Natural killer cell (primary cell): ENCODE measurements around the gene RUNX1. TPM values are rescaled to one million over a fixed set of nuclear protein-coding genes. Genes with fewer than 3 reads are reported as not detected.
A peak's percentile ranks its signal among the peaks of the same experiment; 100 is the strongest.

ENCODE experiments used
- ATAC-seq, 3 donors: fragments of 150-1000 bp in 2 of 3; fragments of 200-7000 bp in 1 of 3; cut with Tn5 transposase; 1 replicate in 1 of 3; 2 replicates in 2 of 3; pipeline ENCODE4 v1.10.0; 2021; ENCODE audit warnings: mild to moderate bottlenecking in 2 of 3, moderate library complexity in 2 of 3
- DNase-seq, 2 donors: peaks; one replicate each; pipeline versions ENCODE4 v3.0.0 to v3.0.0-alpha.2; 2013 to 2021; ENCODE audit warnings: mixed read lengths in 1 of 2
- H3K27ac ChIP-seq: one replicate; pipeline ENCODE4 v1.5.1; 2013; ENCODE audit warnings: mild to moderate bottlenecking, low read length
- H3K27me3 ChIP-seq: one replicate; pipeline ENCODE4 v1.6.1; 2013; ENCODE audit warnings: low read length; ENCODE audit not compliant: control insufficient read depth, insufficient read depth
- H3K36me3 ChIP-seq: one replicate; pipeline ENCODE4 v1.6.1; 2013; ENCODE audit warnings: low read length; ENCODE audit not compliant: control insufficient read depth, insufficient read depth
- H3K4me1 ChIP-seq: one replicate; pipeline ENCODE4 v1.6.1; 2013; ENCODE audit warnings: low read length; ENCODE audit not compliant: control insufficient read depth, insufficient read depth
- H3K4me3 ChIP-seq: one replicate; pipeline ENCODE4 v1.5.1; 2013; ENCODE audit warnings: low read length
- H3K9me3 ChIP-seq: one replicate; pipeline ENCODE4 v1.6.1; 2013; ENCODE audit warnings: low read length; ENCODE audit not compliant: control insufficient read depth, insufficient read depth
- H3K27ac Mint-ChIP-seq, 2 donors: one replicate each; pipeline ENCODE4 v1.8.0; 2022; ENCODE audit warnings: mild to moderate bottlenecking in 2 of 2, mixed read lengths in 2 of 2, moderate library complexity in 1 of 2
- H3K27me3 Mint-ChIP-seq, 2 donors: one replicate each; pipeline ENCODE4 v1.8.0; 2022; ENCODE audit warnings: low read depth in 2 of 2, mixed read lengths in 2 of 2
- H3K36me3 Mint-ChIP-seq: one replicate; pipeline ENCODE4 v1.8.0; 2022; ENCODE audit warnings: mixed read lengths
- H3K4me1 Mint-ChIP-seq, 2 donors: one replicate each; pipeline ENCODE4 v1.8.0; 2022; ENCODE audit warnings: mixed read lengths in 2 of 2
- H3K4me3 Mint-ChIP-seq: one replicate; pipeline ENCODE4 v1.8.0; 2022; ENCODE audit warnings: mild to moderate bottlenecking, moderate library complexity, mixed read lengths
- H3K9me3 Mint-ChIP-seq, 2 donors: one replicate each; pipeline ENCODE4 v1.8.0; 2022; ENCODE audit warnings: mixed read lengths in 2 of 2
- WGBS: methylation state at CpG from one replicate; pipeline ENCODE4 v1.1.7; 2013; ENCODE audit warnings: missing lambda C conversion rate; ENCODE audit not compliant: insufficient coverage; 5-methylcytosine and 5-hydroxymethylcytosine counted together
- intact Hi-C: fragments of 100-400 bp; cut with micrococcal nuclease; formaldehyde crosslinking; loops from one replicate; pipeline ENCODE4 v1.14.2; 2022
- total RNA-seq, 4 donors: library from RNA; stranded (reverse); fragments of 120-200 nt in 1 of 4; gene quantifications; one replicate each; pipeline versions ENCODE4 v1.2.3 to v1.2.4, GENCODE V29; 2013 to 2022
- TF ChIP-seq, protein P1 (sequence below): fragments of 200-600 bp; IDR thresholded peaks from one replicate; pipeline ENCODE4 v1.8.0; 2022; ENCODE audit warnings: antibody characterized with exemption

The RUNX1 gene
- total RNA-seq, 3 donors from 2014 or later (not counting 1 experiment from before 2014, with no cell fraction given) = 62.1 to 171 (median 98.2) TPM

DNA sequence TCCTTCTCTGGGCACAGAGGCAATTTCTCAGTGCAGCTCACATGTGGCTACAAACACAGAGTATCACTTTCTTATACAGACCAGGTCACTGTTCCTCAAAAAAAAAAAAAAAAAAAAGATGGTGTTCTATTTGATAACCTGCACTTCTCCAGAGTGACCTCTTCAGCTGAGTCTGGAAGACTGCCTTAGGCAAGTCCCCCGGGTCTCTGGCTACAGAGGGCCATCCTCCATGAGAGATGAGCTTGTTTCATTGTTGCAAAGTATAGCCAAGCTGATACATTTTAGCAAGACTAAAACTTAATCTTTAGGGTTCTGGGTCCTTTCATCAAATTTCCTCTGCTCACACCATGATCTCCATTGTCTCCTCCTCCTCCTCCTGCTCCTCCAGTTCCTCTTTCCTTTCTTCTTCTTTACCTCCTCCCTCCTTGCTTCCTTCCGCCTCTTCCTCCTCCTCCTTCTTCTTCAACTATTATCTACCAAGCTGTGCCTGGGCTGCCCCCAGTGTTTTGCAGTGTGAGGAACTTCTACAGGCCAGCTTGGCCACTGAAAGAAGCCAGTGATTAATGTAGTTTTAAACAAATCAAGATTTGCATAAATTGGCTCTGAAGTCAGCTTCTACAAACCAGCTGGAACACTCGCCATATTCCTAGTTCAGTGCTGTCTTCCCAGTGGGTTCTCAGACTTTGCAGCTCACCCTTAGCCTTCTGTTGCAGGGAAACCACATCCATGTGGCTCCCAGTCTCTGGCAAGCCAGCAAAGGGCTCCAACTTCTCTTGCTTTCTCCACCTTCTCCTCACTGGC is 139.4 kb downstream of the RUNX1 start:
- Mint-ChIP-seq H3K4me3 (peak overlapping the region; percentile 31), H3K27ac (peak overlapping the region in 1 of 2 donors; percentile 45), H3K27me3 (no peaks in the 10 kb centered on the region), H3K9me3 (no peaks in the 10 kb centered on the region), H3K36me3 (no peaks in the 10 kb centered on the region), H3K4me1 (peaks cover 86 to 89% of the 10 kb centered on the region in 2 donors)
- Histone ChIP-seq H3K4me1 (peaks cover 40% of the 10 kb centered on the region), H3K9me3 (no peaks in the 10 kb centered on the region), H3K27me3 (no peaks in the 10 kb centered on the region), H3K36me3 (peaks cover 3% of the 10 kb centered on the region), H3K27ac (no peak overlapping the region), H3K4me3 (no peak overlapping the region)
- TF ChIP-seq, protein P1, sequence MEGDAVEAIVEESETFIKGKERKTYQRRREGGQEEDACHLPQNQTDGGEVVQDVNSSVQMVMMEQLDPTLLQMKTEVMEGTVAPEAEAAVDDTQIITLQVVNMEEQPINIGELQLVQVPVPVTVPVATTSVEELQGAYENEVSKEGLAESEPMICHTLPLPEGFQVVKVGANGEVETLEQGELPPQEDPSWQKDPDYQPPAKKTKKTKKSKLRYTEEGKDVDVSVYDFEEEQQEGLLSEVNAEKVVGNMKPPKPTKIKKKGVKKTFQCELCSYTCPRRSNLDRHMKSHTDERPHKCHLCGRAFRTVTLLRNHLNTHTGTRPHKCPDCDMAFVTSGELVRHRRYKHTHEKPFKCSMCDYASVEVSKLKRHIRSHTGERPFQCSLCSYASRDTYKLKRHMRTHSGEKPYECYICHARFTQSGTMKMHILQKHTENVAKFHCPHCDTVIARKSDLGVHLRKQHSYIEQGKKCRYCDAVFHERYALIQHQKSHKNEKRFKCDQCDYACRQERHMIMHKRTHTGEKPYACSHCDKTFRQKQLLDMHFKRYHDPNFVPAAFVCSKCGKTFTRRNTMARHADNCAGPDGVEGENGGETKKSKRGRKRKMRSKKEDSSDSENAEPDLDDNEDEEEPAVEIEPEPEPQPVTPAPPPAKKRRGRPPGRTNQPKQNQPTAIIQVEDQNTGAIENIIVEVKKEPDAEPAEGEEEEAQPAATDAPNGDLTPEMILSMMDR = no peak
- ATAC-seq = no peak
- intact Hi-C loops = no loop called here
- no peak for DNase-seq
- 78% methylated on average over 3 of the region's 3 CpGs for WGBS

DNA sequence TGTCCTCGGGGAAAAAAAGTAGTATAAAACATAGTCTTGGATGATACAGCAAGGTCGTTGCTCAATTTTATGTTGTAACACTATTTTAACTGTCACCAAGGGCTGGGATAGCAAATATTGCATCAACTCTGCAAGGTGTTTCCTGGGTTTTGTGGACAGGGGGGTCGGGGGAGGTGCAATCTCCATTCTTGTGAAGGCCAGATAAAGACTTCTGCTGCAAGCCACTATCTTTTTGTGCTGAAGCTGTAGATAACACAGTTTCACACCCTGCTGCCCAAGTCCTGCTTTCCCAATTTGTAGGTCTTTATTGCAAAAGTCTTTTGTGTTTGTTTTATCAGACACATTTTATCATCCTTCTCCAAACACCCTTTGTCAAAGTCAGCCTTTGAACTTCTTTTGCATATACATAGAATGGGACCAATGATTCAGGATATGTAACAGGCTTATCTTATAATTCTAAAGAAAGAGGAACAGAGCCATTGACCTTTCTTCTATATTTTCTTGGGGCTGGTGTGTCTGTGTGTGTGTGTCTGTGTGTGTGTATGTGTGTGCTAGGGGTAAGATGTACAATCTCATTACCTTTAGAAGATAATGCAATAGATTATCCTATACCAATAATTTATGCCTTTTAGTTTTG is 140.6 kb downstream of the RUNX1 start:
- no peak overlapping the region for H3K27ac ChIP-seq
- no peaks in the 10 kb centered on the region for H3K27me3 Mint-ChIP-seq
- H3K4me3 Mint-ChIP-seq = peak overlapping the region; percentile 4

DNA sequence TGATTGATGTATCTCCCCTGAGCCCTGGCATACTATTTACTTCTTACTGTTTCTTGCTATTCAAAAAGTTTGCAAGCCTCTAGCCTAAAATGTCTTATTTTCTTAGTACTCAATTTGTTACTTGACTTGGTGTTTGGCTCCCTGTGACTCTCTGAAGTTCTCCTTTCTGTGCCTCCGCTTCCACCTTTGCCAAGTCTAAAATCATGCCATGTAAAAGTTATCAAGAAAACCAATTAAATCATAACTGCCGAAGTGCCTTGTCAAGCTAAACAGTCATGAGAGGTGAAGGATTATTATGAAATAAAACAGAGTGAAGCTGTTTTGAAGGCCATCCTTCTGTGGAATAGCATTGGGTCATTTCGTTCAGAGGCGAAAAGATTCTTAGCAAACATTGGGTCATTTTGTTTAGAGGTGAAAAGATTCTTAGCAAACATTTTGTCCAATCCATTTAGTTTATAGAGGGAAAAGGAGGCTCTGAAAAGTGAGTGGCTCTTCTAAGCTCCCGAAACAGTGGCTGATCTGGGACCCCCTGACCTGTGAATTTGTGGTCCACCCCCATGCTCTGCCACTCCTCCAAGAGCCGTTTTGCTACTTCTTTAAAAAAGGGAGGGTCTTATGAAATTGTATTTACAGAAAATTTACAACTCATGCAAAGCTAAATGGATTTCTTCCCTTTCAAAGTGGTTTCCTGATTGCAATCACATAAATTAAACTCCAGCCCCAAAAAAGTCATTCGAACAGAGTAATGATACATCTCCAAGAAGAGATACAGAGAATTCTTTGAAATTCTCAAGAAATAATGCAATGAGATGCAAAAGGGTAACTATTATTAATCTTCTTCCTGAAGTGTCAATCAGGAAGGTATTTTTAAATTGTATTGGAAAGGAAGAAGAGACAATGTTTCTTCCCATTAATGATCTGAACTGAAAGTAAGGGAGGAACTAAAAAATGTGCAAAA is 141.4 kb downstream of the RUNX1 start:
- no peaks in the 10 kb centered on the region for H3K36me3 ChIP-seq
- H3K9me3 Mint-ChIP-seq = no peaks in the 10 kb centered on the region
- no peaks in the 10 kb centered on the region for H3K36me3 Mint-ChIP-seq
- no peak overlapping the region for H3K4me3 ChIP-seq
- intact Hi-C loops = no loop called here
- no peak overlapping the region for H3K27ac ChIP-seq
- no peaks in the 10 kb centered on the region for H3K27me3 Mint-ChIP-seq
- peaks cover 76 to 79% of the 10 kb centered on the region in 2 donors for H3K4me1 Mint-ChIP-seq
- H3K27ac Mint-ChIP-seq = peak overlapping the region in 1 of 2 donors; percentile 44
- 88% methylated on average over 5 of the region's 7 CpGs for WGBS
- H3K9me3 ChIP-seq = no peaks in the 10 kb centered on the region
- TF ChIP-seq, protein P1 = no peak
- ATAC-seq (no peak), DNase-seq (no peak)
- H3K4me3 Mint-ChIP-seq = peak overlapping the region; percentile 4
- H3K27me3 ChIP-seq = no peaks in the 10 kb centered on the region
- peaks cover 34% of the 10 kb centered on the region for H3K4me1 ChIP-seq

More for the DNA sequence above, 140.6 kb downstream of the RUNX1 start:
- peak in 2 of 3 donors; percentile 55 to 81 for ATAC-seq
- peak overlapping the region in 1 of 2 donors; percentile 44 for H3K27ac Mint-ChIP-seq
- intact Hi-C loops = no loop called here
- TF ChIP-seq, protein P1 = no peak
- no peaks in the 10 kb centered on the region for H3K9me3 Mint-ChIP-seq
- Histone ChIP-seq H3K27me3 (no peaks in the 10 kb centered on the region), H3K4me1 (peaks cover 40% of the 10 kb centered on the region), H3K9me3 (no peaks in the 10 kb centered on the region), H3K4me3 (no peak overlapping the region), H3K36me3 (no peaks in the 10 kb centered on the region)
- no peak for DNase-seq
- H3K4me1 Mint-ChIP-seq = peaks cover 83 to 86% of the 10 kb centered on the region in 2 donors
- no peaks in the 10 kb centered on the region for H3K36me3 Mint-ChIP-seq
- 8% methylated on average over 3 of the region's 3 CpGs for WGBS
